Activated CD4-positive, CD25-positive, alpha-beta regulatory T cell (primary cell): Measurements from ENCODE around the gene AKAP5.
"Not testable (repeated sequence)": the region's sequence is repeated elsewhere in the genome, so short reads cannot be mapped to it uniquely, and the experiment has no call there.

Experiments used
- DNase-seq, 4 experiments: peaks; one replicate each; lab custom pipeline; 2025; lab: John Stamatoyannopoulos, UW

Gene AKAP5

GRCh38 chr14:64502887-64503433 is 37.7 kb downstream of the AKAP5 start:
- peak in 1 of 4 experiments; percentile 48 for DNase-seq

GRCh38 chr14:64503434-64504309 is 38.4 kb downstream of the AKAP5 start, which contains the start of gene ZBTB25:
TSS of gene ZBTB25 (minus strand) at chr14:64503838. CDS start at chr14:64490533, 13,305 bp downstream.
- DNase-seq: peak; percentile 87 to 98 (median 96)

GRCh38 chr14:64504310-64504896 is 39.1 kb downstream of the AKAP5 start, which contains the start of gene ZBTB1:
TSS of gene ZBTB1 (plus strand) at chr14:64504770. CDS start at chr14:64521505, 16,735 bp downstream.
- peak; percentile 65 to 81 (median 73) for DNase-seq

GRCh38 chr14:64504897-64505794 is 39.8 kb downstream of the AKAP5 start:
- peak; percentile 57 to 70 (median 62) for DNase-seq

- no peak for DNase-seq
These were observed 41.4 kb downstream of the AKAP5 start for GRCh38 chr14:64506721-64507120.

- peak in 1 of 4 experiments; percentile 10 for DNase-seq
These were observed 42.3 kb downstream of the AKAP5 start for GRCh38 chr14:64507376-64508156.

- no peak for DNase-seq
These were observed 43.0 kb downstream of the AKAP5 start for GRCh38 chr14:64508215-64508776.

GRCh38 chr14:64509036-64509435 is 43.7 kb downstream of the AKAP5 start:
- DNase-seq: no peak

- peak in 3 of 4 experiments; percentile 27 to 46 (median 43) for DNase-seq
These were observed 45.7 kb downstream of the AKAP5 start for GRCh38 chr14:64510825-64511671.

GRCh38 chr14:64513271-64513670 is 48.0 kb downstream of the AKAP5 start:
- no peak for DNase-seq

- DNase-seq: no peak
These were observed 49.8 kb downstream of the AKAP5 start for GRCh38 chr14:64515053-64515452.

GRCh38 chr14:64516969-64517368 is 51.7 kb downstream of the AKAP5 start:
- no peak for DNase-seq

- not testable (repeated sequence) for DNase-seq
These were observed 52.4 kb downstream of the AKAP5 start for GRCh38 chr14:64517667-64518066.

GRCh38 chr14:64518229-64518628 is 52.9 kb downstream of the AKAP5 start:
- no peak for DNase-seq

GRCh38 chr14:64520699-64521098 is 55.4 kb downstream of the AKAP5 start:
- DNase-seq: no peak

- no peak for DNase-seq
These were observed 57.5 kb downstream of the AKAP5 start for GRCh38 chr14:64522591-64523355.
